Right lobe of liver (tissue), 4 donors: ENCODE measurements around the gene CYP19A1.

Experiments used
- POLR2A ChIP-seq: fragments of 450-650 bp; IDR thresholded peaks from one replicate; pipeline ENCODE4 v1.6.1; 2017; ENCODE audit warnings: antibody characterized with exemption, mild to moderate bottlenecking
- TF ChIP-seq, protein P1 (sequence below), 4 donors: fragments of 200-600 bp in 3 of 4; fragments of 450-650 bp in 1 of 4; IDR thresholded peaks; one replicate each; pipeline versions ENCODE4 v1.5.1 to v1.8.0; 2016 to 2022; ENCODE audit warnings: antibody characterized with exemption in 4 of 4, mild to moderate bottlenecking in 2 of 4
- donor health status: DM: no; HTN: no; CAD: no.
- donor health status: DM: no; HTN: no; CAD: no.
- donor health status: DM: no; HTN: yes; CAD: no.

DNA sequence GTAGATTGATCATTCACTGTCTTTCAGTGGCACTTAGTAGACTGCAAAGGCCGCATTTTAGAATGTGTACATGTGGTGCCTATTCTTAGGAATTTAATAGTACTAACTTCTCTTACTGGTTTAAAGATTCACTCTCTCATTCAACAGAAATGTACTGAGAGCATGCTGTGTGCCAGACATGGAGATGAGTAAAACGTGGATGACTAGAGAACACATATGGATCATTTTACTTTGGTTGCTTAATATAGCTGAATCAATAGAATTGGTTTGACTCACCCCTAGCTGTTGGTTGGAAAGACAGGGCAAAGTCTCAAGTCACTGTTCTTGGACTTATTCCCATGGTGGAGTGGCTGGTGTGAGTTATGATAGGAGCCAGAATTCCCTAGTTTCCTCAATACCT is 134.6 kb downstream of the CYP19A1 start:
- TF ChIP-seq, protein P1, sequence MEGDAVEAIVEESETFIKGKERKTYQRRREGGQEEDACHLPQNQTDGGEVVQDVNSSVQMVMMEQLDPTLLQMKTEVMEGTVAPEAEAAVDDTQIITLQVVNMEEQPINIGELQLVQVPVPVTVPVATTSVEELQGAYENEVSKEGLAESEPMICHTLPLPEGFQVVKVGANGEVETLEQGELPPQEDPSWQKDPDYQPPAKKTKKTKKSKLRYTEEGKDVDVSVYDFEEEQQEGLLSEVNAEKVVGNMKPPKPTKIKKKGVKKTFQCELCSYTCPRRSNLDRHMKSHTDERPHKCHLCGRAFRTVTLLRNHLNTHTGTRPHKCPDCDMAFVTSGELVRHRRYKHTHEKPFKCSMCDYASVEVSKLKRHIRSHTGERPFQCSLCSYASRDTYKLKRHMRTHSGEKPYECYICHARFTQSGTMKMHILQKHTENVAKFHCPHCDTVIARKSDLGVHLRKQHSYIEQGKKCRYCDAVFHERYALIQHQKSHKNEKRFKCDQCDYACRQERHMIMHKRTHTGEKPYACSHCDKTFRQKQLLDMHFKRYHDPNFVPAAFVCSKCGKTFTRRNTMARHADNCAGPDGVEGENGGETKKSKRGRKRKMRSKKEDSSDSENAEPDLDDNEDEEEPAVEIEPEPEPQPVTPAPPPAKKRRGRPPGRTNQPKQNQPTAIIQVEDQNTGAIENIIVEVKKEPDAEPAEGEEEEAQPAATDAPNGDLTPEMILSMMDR (IDR thresholded peaks at IDR 0.05): no peak
- no peak for TF ChIP-seq POLR2A
